Vagina (tissue), 2 donors: Measurements from ENCODE around the gene DPP10.

ENCODE experiments used
- POLR2A ChIP-seq, 2 donors: fragments of 450-650 bp; IDR thresholded peaks; one replicate each; pipeline ENCODE4 v1.6.1; 2017; ENCODE audit warnings: antibody characterized with exemption in 2 of 2, mild to moderate bottlenecking in 2 of 2, moderate library complexity in 2 of 2
- TF ChIP-seq, protein P1 (sequence below), 3 experiments: fragments of 450-650 bp in 2 of 3; fragments of 200-600 bp in 1 of 3; sonication (generic) in 1 of 3; IDR thresholded peaks; one replicate each; pipeline ENCODE4 v1.5.1; 2017 to 2019; ENCODE audit warnings: antibody characterized with exemption in 3 of 3, mild to moderate bottlenecking in 2 of 3, moderate library complexity in 2 of 3

GRCh38 chr2:114699423-114699944 lies 257.0 kb downstream of the DPP10 start:
- TF ChIP-seq POLR2A (IDR thresholded peaks at IDR 0.05) = no peak
- TF ChIP-seq, protein P1, sequence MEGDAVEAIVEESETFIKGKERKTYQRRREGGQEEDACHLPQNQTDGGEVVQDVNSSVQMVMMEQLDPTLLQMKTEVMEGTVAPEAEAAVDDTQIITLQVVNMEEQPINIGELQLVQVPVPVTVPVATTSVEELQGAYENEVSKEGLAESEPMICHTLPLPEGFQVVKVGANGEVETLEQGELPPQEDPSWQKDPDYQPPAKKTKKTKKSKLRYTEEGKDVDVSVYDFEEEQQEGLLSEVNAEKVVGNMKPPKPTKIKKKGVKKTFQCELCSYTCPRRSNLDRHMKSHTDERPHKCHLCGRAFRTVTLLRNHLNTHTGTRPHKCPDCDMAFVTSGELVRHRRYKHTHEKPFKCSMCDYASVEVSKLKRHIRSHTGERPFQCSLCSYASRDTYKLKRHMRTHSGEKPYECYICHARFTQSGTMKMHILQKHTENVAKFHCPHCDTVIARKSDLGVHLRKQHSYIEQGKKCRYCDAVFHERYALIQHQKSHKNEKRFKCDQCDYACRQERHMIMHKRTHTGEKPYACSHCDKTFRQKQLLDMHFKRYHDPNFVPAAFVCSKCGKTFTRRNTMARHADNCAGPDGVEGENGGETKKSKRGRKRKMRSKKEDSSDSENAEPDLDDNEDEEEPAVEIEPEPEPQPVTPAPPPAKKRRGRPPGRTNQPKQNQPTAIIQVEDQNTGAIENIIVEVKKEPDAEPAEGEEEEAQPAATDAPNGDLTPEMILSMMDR (IDR thresholded peaks at IDR 0.05) = no peak
